HG02642 (cell line): ENCODE data around the gene NKAPL.

Experiments used
- ATAC-seq: cut with Tn5 transposase; IDR thresholded peaks from one replicate; pipeline ENCODE4 v1.9.1; 2021; ENCODE audit warnings: mild to moderate bottlenecking; ENCODE audit not compliant: unreplicated experiment, poor library complexity

Gene NKAPL

DNA sequence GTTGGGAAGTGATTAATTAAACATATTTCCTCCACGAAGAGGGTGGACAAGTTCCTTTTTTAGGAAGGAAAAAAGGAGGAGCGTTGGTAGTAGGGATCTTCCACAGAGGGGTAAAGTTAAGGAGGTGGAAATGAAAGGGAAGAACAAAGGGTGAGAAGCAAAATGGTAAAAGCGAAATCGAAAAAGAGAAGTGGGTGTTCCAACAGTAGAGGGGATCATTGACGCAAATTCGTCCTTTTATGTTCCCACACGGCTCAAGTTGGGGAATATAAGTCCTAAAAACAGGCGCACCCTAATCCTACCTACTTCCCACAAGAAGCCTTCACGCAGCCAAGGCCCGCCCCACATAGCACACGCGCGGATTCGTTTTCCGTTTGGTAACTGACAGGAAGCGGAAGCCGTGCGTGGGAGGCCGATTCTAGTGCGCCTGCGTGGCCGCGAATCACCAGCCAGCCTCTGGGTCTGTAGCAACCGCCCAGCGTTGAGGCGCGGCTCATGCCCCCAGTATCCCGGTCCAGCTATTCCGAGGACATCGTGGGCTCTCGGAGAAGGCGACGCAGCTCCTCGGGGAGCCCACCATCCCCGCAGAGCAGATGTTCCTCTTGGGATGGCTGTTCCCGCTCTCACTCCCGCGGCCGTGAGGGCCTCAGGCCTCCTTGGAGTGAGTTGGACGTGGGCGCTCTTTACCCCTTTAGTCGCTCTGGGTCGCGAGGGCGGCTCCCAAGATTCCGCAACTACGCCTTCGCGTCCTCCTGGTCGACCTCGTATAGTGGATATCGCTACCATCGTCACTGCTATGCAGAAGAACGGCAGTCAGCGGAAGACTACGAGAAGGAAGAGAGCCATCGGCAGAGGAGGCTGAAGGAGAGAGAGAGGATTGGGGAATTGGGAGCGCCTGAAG is at the start of gene NKAPL:
NKAPL (plus strand) TSS at position 421 of the 901 bp plus-strand sequence; CDS start at position 496, 75 bp downstream.
- ATAC-seq, result no peak

DNA sequence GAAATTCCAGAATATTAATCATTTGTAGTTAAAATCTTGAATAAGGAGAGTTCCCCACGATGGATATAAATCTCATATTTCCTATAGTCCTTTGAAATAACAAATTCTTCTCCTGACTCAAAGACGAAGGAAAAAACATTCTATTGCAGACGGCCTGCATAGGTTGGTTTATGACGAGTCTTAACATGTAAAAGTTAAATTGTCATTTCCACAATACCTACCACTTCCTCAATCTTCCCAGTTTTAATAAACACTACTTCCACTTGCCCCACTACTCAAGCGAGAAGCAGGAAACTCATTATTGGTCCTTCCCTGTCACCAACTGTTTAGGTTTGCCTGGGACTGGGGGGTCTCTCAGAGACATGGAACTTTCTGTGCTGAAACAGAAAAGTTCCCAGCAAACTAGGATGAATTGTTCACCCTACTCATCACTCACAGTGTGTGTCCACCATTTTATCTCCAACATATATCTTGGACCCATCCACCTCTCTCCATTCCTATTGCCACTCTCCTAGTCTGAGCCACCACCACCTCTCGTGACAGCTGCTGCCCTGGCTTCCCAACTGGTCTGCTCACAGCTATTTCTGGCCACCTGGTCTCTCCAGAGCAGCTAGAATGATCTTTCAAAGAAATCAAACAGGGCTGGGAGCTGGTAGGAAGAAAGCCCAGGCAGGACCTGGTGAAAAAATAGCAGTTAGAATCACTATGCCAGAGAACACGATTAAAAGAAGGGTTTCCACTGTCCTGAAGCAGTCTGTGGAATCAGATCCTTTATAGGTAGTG is 49.2 kb upstream of the NKAPL start:
- no peak for ATAC-seq

DNA sequence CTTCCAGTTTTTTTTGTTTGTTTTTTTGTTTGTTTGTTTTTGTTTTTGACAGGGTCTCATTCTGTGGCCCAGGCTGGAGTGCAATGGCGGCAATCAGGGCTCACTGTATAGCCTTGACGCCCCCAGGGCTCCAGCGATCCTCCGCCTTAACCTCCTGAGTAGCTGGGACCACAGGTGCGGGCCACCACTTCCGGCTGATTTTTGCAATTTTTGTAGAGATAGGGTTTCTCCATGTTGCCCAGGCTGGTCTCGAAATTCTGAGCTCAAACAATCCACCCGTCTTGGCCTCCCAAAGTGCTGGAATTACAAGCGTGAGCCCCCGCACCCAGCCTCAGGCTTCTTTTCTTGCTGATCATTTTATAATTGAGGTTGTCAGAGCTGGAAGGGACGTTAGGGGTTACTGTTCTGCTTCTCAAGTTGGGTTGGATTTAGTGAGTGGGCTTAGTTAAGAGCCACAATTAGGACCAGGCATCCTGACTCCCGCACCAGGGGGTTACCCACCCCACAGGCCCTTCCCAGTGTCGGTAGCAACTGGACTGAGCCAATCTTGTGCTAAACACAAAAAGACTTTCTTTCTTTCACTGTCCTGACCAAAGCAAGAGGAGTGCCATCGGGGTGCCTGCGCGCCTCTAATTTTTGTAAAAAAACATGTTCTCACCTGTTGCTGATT is 47.1 kb upstream of the NKAPL start:
- peak; percentile 28 for ATAC-seq

DNA sequence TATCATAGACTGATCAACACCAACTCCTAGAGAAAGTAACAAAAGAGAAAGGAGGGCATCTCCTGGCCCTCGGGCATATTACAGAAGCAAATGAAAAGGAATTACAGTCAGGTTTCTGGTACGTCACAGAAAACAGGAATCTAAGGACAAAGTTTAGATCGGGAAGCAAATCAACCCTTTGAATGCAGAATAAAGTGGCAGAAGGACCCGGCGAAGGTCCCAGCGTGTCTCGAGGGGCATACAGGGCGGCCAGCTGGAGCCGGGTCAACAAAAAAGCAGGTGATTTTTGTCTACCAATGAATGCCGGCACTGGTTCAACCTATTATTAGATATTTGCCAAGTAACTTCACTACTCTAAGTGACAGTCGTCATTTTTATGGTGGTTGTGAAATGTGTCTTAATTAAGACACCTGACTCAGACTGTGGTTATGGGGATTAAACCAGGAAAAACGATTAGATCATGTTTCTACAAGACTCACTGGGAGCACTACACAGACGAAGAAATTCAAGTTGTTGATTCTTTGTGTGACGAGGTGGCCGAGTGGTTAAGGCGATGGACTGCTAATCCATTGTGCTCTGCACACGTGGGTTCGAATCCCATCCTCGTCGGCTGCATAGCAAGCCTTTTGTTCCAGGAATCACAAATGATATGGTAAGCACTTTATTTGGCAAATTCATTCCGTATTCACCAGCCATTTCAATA is 46.4 kb upstream of the NKAPL start:
- peak; percentile 56 for ATAC-seq

DNA sequence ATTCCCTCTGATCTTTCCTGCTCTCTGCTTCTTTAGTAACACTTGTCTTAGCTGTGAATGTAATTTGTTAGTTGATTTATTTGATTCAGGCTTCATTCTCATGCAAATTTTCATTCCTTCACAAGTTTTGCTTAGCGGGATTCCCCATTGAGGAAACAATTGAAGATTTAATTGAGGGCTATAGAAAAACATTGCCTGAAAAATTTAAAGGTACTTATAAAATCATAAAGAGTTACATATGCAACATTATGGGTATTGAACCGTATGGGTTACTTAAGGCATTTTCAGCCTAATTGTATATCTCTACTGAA is 45.9 kb upstream of the NKAPL start:
- ATAC-seq, result no peak

DNA sequence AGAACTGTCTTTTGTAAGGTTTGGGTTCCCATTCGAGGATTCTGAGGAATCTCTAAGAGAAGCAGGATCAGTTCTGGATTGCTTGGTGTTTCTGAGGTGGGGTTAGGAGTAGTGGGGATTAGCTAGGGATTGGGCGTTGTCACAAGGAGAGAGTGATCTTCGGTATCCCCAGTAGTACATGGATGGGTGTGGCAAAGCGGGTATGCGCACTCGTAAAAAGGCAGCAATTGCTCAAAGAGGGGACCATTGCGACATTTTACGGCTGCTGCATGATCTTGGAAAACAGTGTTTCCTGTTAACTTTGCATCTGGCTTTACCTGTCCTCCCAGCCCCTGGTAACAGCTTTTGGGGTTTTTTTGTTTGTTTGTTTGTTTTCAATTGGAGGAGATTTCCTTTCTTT is 43.7 kb upstream of the NKAPL start:
- no peak for ATAC-seq

DNA sequence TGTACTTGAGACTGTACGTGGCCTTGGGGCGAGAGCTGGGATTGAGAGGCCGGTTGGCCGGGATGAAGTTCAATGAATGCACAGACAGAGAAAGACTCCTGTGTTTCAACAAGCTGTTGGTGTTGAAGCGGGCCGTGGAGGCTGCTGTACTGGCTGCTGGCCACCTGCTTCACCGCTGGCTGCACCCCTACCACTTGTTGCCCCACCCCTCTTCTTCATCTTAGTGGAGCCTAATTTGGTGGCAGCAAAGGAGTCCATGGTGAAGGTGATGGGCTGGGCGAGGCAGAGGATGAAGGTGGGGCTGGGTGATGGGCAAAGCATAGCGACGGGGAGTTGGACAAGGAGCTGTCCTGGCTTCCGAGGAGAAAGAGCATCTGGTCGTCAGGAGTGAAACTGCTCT is 41.2 kb upstream of the NKAPL start:
- no peak for ATAC-seq

DNA sequence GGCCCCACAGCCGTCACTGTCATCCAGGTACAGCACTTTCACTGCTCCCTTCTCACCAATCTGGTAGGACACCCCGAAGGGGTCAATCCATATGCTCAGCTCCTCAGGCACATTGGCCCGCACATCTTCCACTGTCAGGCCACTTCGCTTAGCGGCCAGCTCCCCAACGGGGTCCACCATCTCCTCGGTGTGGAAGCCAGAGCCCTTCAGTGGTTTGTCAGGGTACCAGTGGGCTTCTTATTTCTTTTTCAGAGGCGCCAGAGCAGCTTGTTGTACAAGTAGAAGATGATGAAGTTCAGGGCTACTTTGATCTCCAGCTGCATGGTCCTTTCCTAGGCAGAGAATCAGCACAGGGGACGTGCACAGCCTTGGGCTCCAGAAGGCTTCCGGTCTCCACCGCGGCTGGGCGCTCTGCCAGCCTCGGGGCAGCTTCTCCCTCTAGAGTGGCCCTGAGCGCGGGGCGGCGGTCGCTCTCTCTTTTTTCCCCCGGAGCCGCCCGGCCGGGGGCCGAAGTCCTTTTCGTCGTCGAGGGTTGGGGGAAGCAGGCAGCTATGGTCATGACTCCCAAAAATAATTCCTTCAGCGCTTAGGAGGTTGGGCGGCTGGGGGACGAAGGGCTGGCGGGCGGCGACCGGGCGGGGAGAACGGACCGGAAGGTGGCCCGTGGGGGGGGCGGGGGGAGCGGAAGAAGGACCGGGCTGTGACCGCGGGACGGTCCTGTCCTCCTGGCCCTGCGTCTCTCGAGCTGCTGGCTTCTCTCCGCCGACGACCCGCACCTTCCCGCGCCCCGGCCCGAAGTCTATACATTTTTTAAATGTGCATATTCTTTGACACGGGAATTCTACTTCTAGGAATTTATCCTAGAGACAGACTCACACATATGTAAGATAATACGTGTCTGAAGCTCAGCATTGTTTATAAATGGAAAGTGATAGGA is 40.5 kb upstream of the NKAPL start:
- peak; percentile 70 for ATAC-seq

DNA sequence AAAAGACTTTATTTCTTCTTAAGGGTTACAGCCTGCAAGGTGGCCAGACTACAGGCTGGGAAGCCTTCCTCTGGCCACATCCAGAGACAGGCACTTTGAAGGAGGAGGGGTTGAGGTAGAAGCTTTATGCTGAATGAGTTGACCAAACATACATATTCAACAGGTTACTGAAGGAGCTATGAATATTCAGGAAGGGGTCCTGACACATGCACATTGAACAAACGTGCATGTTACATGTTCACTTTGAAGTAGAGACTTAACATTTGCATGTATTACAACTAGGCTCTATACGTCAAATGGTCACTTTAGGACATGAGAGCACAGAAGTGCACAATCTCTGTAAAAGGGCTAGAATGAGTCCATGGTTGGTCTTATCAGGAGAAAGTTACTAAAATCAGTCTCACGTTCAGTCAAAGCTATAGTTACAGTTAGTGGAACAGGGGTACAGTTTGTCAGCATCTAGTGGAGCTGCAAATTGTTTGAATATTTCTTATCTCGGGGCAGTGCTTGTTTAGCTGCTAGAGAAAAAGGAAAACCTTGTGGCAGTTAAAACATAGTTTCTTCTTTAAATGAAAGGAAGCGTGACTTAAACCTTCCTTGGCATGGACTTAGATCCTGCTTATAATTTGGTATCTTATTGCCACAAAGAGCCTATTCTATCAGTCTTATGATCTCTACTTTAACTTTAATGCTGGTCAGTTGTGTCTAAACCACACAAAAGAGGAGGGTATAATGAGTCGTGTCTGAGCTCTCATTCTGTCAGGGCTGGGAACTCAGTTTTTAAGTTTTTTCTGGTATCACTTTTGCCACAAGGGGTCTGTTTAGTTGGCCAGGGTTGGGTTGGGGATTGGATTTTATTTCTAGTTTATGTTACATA is 38.6 kb upstream of the NKAPL start:
- no peak for ATAC-seq

DNA sequence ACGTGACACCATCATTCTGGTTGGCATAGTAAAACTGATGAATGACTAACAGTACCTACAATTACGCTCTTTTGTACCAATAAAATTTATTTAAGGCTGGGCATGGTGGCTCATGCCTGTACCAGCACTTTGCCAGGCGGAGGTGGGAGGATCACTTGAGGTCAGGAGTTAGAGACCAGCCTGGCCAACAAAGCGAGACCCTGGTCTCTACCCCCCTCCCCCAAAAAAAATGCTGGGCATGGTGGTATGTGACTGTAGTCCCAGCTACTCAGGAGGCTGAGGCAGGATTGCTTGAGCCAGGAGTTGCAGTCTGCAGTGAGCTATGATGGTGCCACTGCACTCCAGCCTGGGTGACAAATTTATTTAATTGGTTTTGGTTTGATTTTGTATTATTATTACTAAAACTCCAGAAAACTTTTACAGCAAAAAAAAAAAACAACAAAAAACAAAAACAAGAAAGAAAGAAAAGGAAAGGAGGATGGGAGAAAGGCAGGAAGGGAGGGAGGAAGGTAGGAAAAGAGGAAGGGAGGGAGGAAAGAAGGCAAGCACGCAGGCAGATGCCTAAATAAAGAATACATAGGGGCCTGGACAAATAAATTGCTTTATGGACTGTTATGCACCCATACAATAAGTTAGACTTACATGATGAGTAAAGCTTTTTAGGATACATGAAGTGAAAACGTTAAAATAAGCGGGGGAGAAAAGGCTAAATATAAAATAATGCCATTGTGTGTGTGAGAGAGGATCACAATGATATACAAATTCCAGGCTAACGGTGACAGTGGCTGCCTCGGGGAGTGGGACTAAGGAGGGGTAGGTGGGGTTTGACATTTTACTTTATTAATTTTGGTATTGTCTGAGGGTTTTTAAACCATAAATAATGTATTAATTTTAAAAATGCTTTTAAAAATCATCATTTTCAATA is 34.7 kb upstream of the NKAPL start:
- no peak for ATAC-seq

DNA sequence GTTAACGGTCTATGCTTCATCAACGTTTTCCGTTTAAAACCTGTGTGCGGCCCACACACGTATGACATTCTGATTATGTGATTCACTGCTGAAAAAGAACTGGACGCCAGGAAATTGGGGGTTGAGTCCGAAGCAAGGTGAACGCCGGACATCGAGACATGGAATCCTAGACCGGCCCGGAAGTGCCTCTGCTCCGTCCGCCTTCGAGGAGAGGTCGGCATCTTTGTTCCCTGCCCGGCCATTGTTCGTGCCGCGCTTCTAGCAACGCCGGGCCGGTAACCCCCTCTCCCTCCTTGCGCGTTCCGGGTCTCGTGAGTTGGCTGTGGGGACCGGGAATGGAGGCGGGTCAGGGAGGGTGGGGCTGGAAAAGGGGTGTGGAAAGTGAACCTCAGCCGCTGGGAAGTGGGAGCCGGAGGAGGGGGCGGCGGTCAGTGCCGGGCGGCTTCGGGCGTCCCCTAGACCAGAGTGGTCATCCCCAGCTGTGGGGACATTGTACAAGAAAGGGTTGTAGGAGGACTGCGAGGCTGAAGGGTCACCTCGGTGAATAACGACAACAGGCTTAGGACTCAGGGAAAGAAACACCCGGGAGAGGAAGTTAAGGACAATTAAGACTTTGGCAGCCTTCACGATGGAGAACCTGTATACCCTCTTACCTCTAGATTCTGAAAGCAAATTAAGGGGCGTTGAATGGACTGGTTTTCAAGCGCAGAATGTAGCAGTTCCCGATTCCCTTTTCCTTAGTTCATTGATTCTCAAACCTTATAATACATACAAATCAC is 33.9 kb upstream of the NKAPL start, which contains the start of gene ZSCAN9:
ZSCAN9 (plus strand) TSS at position 220 of the 779 bp plus-strand sequence. CDS start 1,810 bp downstream, outside the sequence.
- ATAC-seq, result peak; percentile 92

DNA sequence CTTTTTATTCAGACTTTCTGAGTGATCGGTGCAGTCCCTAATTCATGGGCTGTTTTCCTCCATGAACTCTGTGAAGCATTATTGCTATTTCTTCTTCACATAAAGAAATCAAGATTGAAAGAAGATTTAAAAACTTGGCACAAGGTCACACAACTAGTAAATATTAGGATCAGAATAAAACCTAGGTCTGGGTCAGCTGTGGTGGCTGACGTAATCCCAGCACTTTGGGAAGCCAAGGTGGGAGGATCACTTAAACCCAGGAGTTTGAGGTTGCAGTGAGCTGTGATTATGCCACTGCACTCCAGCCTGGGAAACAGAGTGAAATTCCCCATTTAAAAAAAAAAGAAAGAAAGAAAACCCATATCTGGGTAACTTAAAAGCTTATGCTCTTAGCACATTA is 32.6 kb upstream of the NKAPL start:
- no peak for ATAC-seq

DNA sequence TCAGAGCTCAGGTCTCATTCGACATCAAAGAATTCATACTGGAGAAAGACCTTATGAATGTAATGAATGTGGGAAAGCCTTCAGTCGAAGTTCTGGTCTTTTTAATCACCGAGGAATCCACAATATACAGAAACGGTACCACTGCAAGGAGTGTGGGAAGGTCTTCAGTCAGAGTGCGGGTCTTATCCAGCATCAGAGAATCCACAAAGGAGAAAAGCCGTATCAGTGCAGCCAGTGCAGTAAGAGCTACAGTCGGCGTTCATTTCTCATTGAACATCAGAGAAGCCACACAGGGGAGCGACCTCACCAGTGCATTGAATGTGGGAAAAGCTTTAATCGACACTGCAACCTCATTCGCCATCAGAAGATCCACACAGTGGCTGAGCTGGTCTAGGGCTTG is 26.3 kb upstream of the NKAPL start:
- ATAC-seq, result no peak

DNA sequence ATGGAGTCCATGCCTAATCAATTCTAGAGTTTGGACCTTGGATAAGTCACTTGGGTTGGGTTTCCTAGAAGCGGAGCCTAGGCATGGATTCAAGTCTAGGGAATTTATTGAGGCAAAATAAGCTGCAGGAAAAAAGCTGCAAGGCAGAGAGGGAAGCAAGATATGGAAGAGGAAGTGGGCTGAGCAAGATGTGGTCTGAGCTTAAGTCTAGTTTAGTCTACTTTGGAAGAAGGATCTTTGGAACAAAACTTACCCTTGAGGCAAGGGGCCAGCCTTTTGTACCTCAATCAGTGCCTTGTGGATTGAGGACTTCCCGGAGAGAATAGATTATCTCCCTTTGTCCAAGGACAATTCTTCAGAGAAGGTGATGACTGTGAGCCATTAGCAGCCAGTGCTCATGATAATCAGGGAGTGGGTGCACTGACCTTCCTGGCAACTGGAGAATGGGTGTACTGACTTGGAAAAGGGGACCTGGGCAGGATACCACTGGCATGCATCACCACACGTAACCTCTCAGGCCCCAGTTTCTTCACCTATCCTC is 23.1 kb upstream of the NKAPL start:
- ATAC-seq, result no peak

DNA sequence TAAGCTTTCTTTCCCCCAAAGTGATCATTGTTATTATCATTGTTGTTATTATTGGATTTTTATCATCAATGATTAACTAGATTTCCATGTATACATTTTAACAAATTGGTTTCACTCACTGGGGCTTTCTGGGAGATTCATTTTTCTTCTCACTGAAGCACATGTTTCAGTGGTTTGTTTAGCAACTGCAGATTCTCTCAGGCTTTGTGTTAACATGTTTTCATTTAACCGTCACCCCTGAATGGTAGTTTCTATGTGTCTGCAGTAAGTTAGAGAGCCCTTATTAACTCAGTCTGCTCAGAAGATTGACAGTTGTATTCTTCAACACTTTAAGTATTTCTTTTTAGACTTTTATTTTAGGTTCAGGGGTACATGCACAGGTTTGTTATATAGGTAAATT is 19.5 kb upstream of the NKAPL start:
- ATAC-seq, result peak; percentile 38

DNA sequence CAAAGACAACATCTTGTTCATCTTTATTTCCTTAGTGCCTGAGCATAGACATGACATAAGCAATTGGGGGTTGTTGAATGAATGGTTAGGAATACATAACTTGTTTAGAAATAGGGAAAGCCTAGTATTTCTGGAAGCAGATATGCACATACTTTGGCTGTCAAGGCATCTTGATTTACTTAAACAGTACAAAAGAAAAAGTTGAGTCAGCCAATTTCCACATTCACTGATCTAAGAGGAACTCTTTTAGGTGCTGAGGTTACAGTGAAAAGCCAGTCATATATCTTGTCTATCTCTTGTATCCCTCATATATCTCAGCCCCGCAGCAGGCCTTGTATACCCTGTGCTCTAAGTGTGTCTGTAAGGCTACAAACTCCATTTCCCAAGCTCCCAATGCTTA is 18.6 kb upstream of the NKAPL start:
- ATAC-seq, result no peak
